Transverse colon (tissue), 4 donors: ENCODE measurements around the gene ZNF91. TPM values are rescaled to one million over a fixed set of nuclear protein-coding genes. Genes with fewer than 3 reads are reported as not detected.
A peak's percentile ranks its signal among the peaks of the same experiment; 100 is the strongest.

Experiments used
- DNase-seq: peaks from one replicate; pipeline ENCODE4 v3.0.0-alpha.2; 2019
- H3K27ac ChIP-seq, 4 donors: fragments of 200-600 bp; sonication (generic); 2 replicates each; pipeline ENCODE4 v1.5.1; 2016 to 2018; ENCODE audit warnings: inconsistent platforms in 4 of 4
- H3K27me3 ChIP-seq: fragments of 200-600 bp; sonication (generic); 2 replicates; pipeline ENCODE4 v1.5.1; 2017; ENCODE audit warnings: inconsistent platforms
- H3K36me3 ChIP-seq, 4 donors: fragments of 200-600 bp; sonication (generic); 2 replicates each; pipeline ENCODE4 v1.5.1; 2017 to 2019; ENCODE audit warnings: inconsistent platforms in 4 of 4
- H3K4me1 ChIP-seq, 4 donors: fragments of 200-600 bp; sonication (generic); 2 replicates each; pipeline ENCODE4 v1.5.1; 2017 to 2020; ENCODE audit warnings: inconsistent platforms in 4 of 4
- H3K4me3 ChIP-seq, 4 donors: fragments of 200-600 bp; sonication (generic); 1 replicate in 1 of 4; 2 replicates in 3 of 4; pipeline versions ENCODE4 v1.5.1 to v1.6.1; 2017 to 2019; ENCODE audit warnings: inconsistent platforms in 4 of 4
- H3K9me3 ChIP-seq, 2 donors: fragments of 200-600 bp; sonication (generic); 2 replicates each; pipeline ENCODE4 v1.5.1; 2017 to 2019; ENCODE audit warnings: inconsistent platforms in 2 of 2
- EP300 ChIP-seq: sonication (generic); formaldehyde crosslinking; IDR thresholded peaks from one replicate; pipeline ENCODE4 v1.6.1; 2017; ENCODE audit warnings: antibody characterized with exemption, low read depth
- POLR2A ChIP-seq: fragments of 450-650 bp; IDR thresholded peaks from one replicate; pipeline ENCODE4 v1.6.1; 2016; ENCODE audit warnings: antibody characterized with exemption, mild to moderate bottlenecking, moderate library complexity
- POLR2AphosphoS5 ChIP-seq, 3 donors: sonication (generic); formaldehyde crosslinking; IDR thresholded peaks; one replicate each; pipeline ENCODE4 v1.6.1; 2016; ENCODE audit warnings: antibody characterized with exemption in 3 of 3
- WGBS, 2 donors: methylation state at CpG; one replicate each; pipeline ENCODE4 v1.1.5; 2018; ENCODE audit warnings: low coverage in 1 of 2; 5-methylcytosine and 5-hydroxymethylcytosine counted together
- in situ Hi-C, 4 donors: fragments of 200-750 bp; cut with MboI; loops; one replicate each; pipeline versions ENCODE4 v1.15.0 to v1.15.1; 2017; ENCODE audit warnings: low sequenced_read_pairs in 3 of 4, low pct_ligation_motif_present in 1 of 4, low pct_unique_long_range_greater_than_20kb in 1 of 4
- intact Hi-C: fragments of 100-400 bp; cut with DNase I; formaldehyde crosslinking; loops from one replicate; pipeline ENCODE4 v1.15.1; 2023; ENCODE audit warnings: low total_unique reads
- total RNA-seq, 4 donors: library from RNA; depleted of rRNA; stranded (reverse); fragments of >200 nt; gene quantifications; one replicate each; pipeline ENCODE4 v1.1.0, GENCODE V29; 2016
- TF ChIP-seq, protein P1 (sequence below), 5 experiments: fragments of 200-600 bp in 3 of 5; fragments of 450-650 bp in 2 of 5; sonication (generic) in 3 of 5; IDR thresholded peaks; 1 replicate in 2 of 5; 2 replicates in 3 of 5; pipeline ENCODE4 v1.5.1; 2016 to 2017; ENCODE audit warnings: antibody characterized with exemption in 5 of 5, inconsistent platforms in 3 of 5, mild to moderate bottlenecking in 2 of 5, moderate library complexity in 1 of 5

ZNF91 gene
- total RNA-seq, 4 donors from 2014 or later = 93.9 to 236 (median 157) TPM

DNA sequence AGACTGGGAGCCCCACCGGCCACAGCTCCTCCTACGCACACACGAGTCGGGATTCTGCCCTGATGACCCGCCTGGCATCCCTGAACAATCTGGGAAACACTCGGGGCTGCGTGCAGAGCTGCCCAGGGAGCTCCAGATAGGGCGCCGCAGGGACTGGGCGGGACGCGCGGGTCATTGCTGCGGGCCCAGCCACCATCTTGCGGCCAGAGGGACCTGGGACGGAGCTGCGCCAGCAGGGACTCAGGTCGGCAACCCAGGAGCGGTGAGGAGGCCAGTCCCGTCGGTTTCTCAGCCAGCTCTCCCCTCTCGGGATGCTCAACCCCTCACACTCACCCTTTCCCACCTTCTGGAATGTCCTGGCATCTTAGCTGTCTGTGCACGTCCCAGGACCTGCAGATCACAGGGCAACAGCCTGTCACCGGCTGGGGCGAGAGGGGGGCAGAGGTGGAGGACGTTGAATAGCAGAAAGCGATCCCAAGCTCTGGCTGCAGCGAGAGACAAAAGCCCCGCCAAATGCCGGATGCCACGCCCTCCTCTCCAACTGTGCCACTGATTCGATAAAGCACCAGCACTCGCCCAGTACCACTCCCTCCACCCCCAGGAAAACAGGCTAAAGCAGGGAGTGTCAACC, 20.4 kb upstream of the ZNF91 start:
- Histone ChIP-seq H3K27me3 (peaks cover 8% of the 10 kb centered on the region), H3K36me3 (no peaks in the 10 kb centered on the region), H3K4me1 (peaks cover 4 to 27% (median 12%) of the 10 kb centered on the region in 4 donors), H3K4me3 (peak overlapping the region; percentile 20 to 60 (median 48)), H3K27ac (peak overlapping the region; percentile 80 to 82 (median 80)), H3K9me3 (no peaks in the 10 kb centered on the region)
- TF ChIP-seq POLR2AphosphoS5 (IDR thresholded peaks at IDR 0.05) = peak in 1 of 3 donors; percentile 24
- TF ChIP-seq POLR2A = peak; percentile 28
- no peak for TF ChIP-seq EP300
- peak; percentile 86 for DNase-seq
- in situ Hi-C loops = no loop called here
- WGBS, 2 donors = 2% methylated on average over 27 of the region's 33 CpGs; no CpG with 5 or more reads in 1 of the 2 donors
- intact Hi-C loops = no loop called here

DNA sequence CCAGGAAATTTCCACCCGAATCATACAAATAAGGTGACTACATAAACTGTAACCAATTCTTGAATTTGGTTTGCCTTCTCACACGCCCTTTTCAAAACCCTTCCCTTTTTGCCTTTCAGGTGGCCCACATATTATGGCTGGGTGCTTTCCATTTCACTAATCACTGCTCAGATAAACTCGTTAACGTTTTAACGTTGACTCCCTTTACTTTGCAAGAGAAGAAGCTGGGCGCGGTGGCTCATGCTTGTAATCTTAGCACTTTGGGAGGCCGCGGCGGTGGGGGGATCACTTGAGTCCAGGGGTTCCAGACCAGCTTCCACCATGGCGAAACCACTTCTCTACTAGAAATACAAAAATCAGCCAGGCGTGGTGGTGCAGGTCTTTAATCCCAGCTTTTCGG, 19.8 kb upstream of the ZNF91 start:
- H3K4me3 ChIP-seq = peak overlapping the region in 3 of 4 donors; percentile 47 to 60 (median 48)
- H3K27me3 ChIP-seq = peaks cover 8% of the 10 kb centered on the region
- in situ Hi-C loops = no loop called here
- H3K4me1 ChIP-seq = peaks cover 4 to 33% (median 15%) of the 10 kb centered on the region in 4 donors
- TF ChIP-seq EP300 = no peak
- intact Hi-C loops = no loop called here
- WGBS, 2 donors = 11 to 12% methylated on average over 8 to 13 of the region's 13 CpGs
- H3K9me3 ChIP-seq = no peaks in the 10 kb centered on the region
- DNase-seq = peak; percentile 32
- peak overlapping the region; percentile 80 to 82 (median 80) for H3K27ac ChIP-seq
- H3K36me3 ChIP-seq = no peaks in the 10 kb centered on the region

DNA sequence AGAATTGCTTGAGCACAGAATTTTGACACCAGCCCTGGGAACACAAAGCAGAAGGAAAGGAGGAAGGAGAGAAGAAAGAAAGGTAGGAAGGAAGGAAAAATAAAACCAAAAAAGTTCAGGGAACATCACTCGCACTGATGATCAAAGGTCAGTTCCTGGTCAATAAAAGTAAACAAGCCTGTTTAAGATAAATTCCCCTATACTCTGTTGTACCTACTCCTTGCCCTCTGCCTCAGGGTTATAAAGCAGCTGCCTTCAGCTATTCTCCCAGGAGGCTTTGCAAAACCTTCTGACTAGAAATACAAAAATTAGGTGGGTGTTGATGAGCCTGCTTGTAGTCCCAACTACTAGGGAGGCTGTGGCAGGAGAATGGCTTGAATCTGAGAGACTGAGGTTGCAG, 14.9 kb upstream of the ZNF91 start:
- Histone ChIP-seq H3K4me1 (peaks cover 4 to 40% (median 19%) of the 10 kb centered on the region in 4 donors), H3K27ac (peak overlapping the region; percentile 57 to 76 (median 70)), H3K4me3 (no peak overlapping the region), H3K27me3 (peaks cover 8% of the 10 kb centered on the region), H3K36me3 (no peaks in the 10 kb centered on the region), H3K9me3 (no peaks in the 10 kb centered on the region)
- peak; percentile 22 for DNase-seq
- intact Hi-C loops = no loop called here
- TF ChIP-seq POLR2AphosphoS5 (IDR thresholded peaks at IDR 0.05) = peak in 1 of 3 donors; percentile 38
- no peak for TF ChIP-seq POLR2A
- in situ Hi-C loops = no loop called here
- 30 to 44% methylated on average over 1 of the region's 1 CpG for WGBS, 2 donors

DNA sequence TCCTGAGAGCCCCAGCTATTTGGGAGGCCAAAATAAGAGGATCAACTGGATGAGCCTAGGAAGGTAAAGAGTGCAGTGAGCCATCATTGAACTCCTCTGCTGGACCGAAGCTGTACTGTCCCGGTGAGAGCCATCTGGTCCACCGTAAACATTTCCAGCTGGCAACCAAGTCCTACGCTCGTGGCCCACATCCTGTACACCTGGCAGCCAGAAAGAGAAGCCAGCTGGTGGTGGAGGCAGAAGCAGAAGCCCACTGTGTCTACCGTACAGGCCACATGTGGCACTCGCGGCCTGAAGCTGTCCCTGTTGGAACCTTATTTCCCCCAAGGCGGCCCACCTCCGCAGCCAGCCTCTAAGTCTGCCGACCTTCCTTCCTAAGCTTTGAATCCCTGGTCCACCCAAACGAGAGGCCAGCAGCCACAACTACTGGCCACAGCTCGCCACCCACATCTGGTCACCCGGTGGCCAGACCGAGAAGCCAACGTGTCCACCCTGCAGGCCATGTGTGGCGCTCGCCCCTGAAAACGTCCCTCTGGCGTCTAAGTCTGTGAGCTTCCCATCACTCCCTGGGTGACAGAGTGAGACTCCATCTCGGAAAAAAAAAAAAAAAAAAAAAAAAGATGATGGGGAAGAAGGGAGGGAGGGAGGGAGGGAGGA, 14.2 kb upstream of the ZNF91 start:
- peak; percentile 33 for DNase-seq
- Histone ChIP-seq H3K27ac (peak overlapping the region; percentile 57 to 76 (median 70)), H3K9me3 (no peaks in the 10 kb centered on the region), H3K4me1 (peaks cover 4 to 34% (median 16%) of the 10 kb centered on the region in 4 donors), H3K27me3 (peaks cover 8% of the 10 kb centered on the region), H3K4me3 (no peak overlapping the region), H3K36me3 (no peaks in the 10 kb centered on the region)
- 40 to 73% methylated on average over 1 to 21 of the region's 21 CpGs for WGBS, 2 donors
- intact Hi-C loops (no loop called here), in situ Hi-C loops (no loop called here)
- no peak for TF ChIP-seq POLR2A
- peak; percentile 39 to 75 (median 40) for TF ChIP-seq POLR2AphosphoS5 (IDR thresholded peaks at IDR 0.05)

DNA sequence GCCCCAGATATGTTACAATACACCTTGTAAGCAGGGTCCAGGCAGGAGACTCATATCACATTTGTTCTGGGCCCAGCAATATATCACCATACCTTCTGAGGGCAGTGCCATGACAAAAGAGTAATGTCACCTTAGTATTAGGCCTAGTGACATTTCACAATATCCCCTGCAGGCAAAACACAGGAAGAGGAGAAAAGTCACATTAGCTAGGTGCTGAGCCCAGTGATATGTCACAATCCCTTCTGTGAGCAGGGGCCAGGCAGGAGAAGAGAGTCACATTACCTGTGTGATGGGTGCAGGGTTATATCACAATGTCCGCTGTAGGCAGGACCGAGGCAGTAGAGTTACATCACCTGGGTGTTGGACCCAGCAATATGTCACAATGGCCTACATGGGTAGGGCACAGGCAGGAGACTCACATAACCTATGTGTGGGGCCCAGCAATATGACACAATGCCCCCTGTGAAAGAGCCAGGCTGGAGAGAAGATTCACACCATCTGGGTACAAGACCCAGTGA, 12.4 kb upstream of the ZNF91 start:
- Histone ChIP-seq H3K36me3 (no peaks in the 10 kb centered on the region), H3K27me3 (no peaks in the 10 kb centered on the region), H3K27ac (peak overlapping the region in 3 of 4 donors; percentile 29 to 36 (median 34)), H3K9me3 (no peaks in the 10 kb centered on the region), H3K4me3 (no peak overlapping the region), H3K4me1 (peaks cover 5 to 32% (median 17%) of the 10 kb centered on the region in 4 donors)
- WGBS, 2 donors = 95% methylated on average over 2 of the region's 2 CpGs; no CpG with 5 or more reads in 1 of the 2 donors
- TF ChIP-seq EP300 (no peak), POLR2A (no peak), POLR2AphosphoS5 (IDR thresholded peaks at IDR 0.05) (no peak)
- TF ChIP-seq, protein P1, sequence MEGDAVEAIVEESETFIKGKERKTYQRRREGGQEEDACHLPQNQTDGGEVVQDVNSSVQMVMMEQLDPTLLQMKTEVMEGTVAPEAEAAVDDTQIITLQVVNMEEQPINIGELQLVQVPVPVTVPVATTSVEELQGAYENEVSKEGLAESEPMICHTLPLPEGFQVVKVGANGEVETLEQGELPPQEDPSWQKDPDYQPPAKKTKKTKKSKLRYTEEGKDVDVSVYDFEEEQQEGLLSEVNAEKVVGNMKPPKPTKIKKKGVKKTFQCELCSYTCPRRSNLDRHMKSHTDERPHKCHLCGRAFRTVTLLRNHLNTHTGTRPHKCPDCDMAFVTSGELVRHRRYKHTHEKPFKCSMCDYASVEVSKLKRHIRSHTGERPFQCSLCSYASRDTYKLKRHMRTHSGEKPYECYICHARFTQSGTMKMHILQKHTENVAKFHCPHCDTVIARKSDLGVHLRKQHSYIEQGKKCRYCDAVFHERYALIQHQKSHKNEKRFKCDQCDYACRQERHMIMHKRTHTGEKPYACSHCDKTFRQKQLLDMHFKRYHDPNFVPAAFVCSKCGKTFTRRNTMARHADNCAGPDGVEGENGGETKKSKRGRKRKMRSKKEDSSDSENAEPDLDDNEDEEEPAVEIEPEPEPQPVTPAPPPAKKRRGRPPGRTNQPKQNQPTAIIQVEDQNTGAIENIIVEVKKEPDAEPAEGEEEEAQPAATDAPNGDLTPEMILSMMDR (IDR thresholded peaks at IDR 0.05) = no peak
- DNase-seq = no peak
- in situ Hi-C loops = no loop called here
- intact Hi-C loops = no loop called here

DNA sequence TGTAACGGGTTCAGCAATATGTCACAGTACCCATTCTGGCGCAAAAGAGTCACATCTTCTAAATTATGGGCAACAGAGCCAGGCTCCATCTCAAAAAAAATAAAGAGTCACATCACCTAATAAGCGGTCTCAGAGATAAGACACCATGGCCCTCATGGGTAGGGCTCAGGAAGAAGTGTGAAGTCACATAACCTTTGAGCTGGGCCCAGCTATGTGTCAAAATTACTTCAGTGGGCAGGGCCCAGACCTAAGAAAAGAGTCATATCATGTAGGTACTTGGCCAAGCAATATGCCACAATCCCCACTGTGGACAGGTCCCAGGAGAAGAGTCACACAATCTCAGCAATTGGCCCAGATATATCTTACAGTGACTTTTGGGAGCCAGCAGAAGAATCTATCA, 11.4 kb upstream of the ZNF91 start:
- peak; percentile 22 for DNase-seq

More for the DNA sequence above, 11.4 kb upstream of the ZNF91 start:
- H3K4me1 ChIP-seq = peaks cover 10 to 41% (median 25%) of the 10 kb centered on the region in 4 donors
- no peaks in the 10 kb centered on the region for H3K27me3 ChIP-seq
- no peaks in the 10 kb centered on the region for H3K9me3 ChIP-seq
- in situ Hi-C loops = no loop called here
- no peak for TF ChIP-seq POLR2AphosphoS5 (IDR thresholded peaks at IDR 0.05)
- no peak for TF ChIP-seq POLR2A
- TF ChIP-seq, protein P1 (IDR thresholded peaks at IDR 0.05) = no peak
- no peak for TF ChIP-seq EP300
- no peak overlapping the region for H3K4me3 ChIP-seq
- H3K36me3 ChIP-seq = no peaks in the 10 kb centered on the region
- intact Hi-C loops = no loop called here
- peak overlapping the region in 3 of 4 donors; percentile 29 to 36 (median 34) for H3K27ac ChIP-seq
- WGBS, 2 donors = 88 to 100% methylated on average over 1 to 3 of the region's 3 CpGs
